Stimulated activated effector memory CD8-positive, alpha-beta T cell treated with anti-CD3 and anti-CD28 coated beads, Interleukin-12 subunit alpha, Interleukin-12 subunit beta, amount 100 ng/mL, for 72 hours (primary cell): ENCODE measurements around the gene CYB561D2.
"Not testable (repeated sequence)": the region's sequence is repeated elsewhere in the genome, so short reads cannot be mapped to it uniquely, and the experiment has no call there.

Source experiments
- ATAC-seq: fragments of 150-1000 bp; cut with Tn5 transposase; 2 replicates; pipeline ENCODE4 v1.10.0; 2021
- DNase-seq, 2 donors: peaks; one replicate each; pipeline ENCODE4 v3.0.0; 2021 to 2022; ENCODE audit warnings: low spot score in 2 of 2
- H3K27ac Mint-ChIP-seq: one replicate; pipeline ENCODE4 v1.8.0; 2022; ENCODE audit warnings: mild to moderate bottlenecking, mixed read lengths
- H3K36me3 Mint-ChIP-seq: one replicate; pipeline ENCODE4 v1.8.0; 2022; ENCODE audit warnings: mild to moderate bottlenecking, mixed read lengths
- H3K4me1 Mint-ChIP-seq: one replicate; pipeline ENCODE4 v1.8.0; 2022; ENCODE audit warnings: mixed read lengths
- H3K4me3 Mint-ChIP-seq: one replicate; pipeline ENCODE4 v1.8.0; 2022; ENCODE audit warnings: mild to moderate bottlenecking, mixed read lengths
- H3K9me3 Mint-ChIP-seq: one replicate; pipeline ENCODE4 v1.8.0; 2022; ENCODE audit warnings: mixed read lengths

The CYB561D2 gene, protein sequence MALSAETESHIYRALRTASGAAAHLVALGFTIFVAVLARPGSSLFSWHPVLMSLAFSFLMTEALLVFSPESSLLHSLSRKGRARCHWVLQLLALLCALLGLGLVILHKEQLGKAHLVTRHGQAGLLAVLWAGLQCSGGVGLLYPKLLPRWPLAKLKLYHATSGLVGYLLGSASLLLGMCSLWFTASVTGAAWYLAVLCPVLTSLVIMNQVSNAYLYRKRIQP

DNA sequence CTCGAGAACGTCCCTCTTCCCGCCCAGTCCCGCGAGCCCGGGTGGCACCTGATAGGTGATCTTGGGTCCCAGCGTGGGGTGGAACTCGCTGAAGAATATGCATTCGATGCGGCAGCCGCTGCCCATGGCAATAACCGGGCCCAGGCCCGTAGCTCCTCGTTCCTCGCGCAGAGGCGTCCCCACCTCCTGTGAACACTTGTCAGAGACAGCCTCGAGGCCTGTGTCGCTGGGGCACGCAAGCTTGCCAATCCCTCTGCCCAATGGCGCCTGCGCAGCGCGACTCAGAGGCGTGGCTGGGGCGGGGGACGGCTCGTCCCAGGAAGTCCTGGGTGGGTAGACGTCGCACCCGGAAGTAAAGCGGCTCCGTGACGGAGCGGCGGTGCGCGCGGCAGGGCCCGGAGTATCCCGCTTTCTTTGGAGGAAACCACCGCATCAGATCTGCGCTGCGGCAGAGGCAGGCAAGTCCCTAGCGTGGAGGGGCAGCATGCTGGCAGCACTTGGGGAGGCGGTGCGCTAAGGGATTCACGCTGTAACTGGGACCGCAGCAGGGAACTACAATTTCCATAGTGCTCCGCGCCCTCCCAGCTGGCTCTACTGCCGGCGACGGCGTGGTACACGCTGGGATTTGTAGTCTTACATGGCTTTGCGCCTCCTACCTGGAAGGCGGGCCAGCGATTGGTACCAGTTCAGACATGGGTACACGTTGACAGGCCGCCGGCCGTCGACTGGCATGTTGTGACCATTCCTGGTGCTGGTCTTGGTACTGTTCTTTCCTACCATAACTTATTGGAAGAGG, at the start of gene CYB561D2, which contains the start of gene NPRL2:
Gene CYB561D2 (plus strand): TSS at position 336 of the 796 bp plus-strand sequence. CDS start 572 bp downstream, outside the sequence.
Gene NPRL2 (minus strand): TSS at position 249 of the 796 bp plus-strand sequence. CDS start 123 bp downstream, at position 126.
- ATAC-seq: peak; percentile 92
- DNase-seq: peak; percentile 95 to 99
- Mint-ChIP-seq H3K9me3 (no peaks in the 10 kb centered on the region), H3K36me3 (peaks cover 87% of the 10 kb centered on the region), H3K4me3 (peak within 1 kb of the TSS; percentile 99), H3K27ac (peak within 1 kb of the TSS; percentile 98), H3K4me1 (peaks cover 72% of the 10 kb centered on the region)

DNA sequence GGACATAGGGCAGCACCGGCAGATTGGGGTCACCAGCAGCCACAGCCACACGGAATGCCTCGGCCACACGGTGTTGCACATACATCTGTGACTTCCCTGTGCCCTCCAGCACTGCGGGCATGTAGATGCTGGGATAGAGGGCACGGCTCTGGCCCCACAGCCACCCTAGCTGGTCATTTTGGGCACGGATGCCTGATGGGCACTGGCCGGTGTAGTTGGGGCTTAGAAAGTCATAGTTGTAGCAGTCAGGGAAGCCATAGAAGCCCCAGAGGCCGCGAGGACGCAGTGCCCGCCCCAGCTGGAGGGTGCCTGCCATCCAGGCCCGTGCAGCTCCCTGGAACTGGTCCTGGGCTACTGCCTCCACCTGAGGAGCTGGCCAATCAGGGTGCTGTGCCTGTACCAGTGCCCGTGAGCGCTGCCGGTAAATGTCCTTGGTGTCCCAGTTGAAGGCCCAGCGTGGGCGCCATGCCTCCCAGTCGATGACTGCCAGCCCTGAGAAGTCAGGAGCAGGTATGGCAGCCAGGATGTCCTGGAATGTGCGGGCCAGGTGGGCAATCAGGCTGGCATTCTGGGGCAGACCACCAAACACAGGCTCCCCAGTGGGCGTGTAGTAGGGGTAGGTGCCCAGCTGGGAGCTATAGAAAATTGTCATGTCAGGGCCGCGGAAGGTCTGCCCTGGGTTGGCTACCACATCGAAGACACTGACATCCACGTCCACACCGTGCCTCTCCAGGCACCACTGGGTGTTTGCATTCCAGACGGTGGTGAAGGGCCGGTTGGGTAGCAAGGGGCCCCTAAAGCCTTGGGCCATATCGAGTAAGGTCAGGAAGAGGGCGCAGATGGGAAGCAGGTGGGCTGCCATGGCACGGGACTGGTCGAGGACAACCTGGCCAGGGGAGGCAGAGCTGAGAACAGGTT, 48.3 kb upstream of the CYB561D2 start:
- Mint-ChIP-seq H3K4me3 (no peak overlapping the region), H3K4me1 (peaks cover 39% of the 10 kb centered on the region), H3K36me3 (peaks cover 7% of the 10 kb centered on the region), H3K9me3 (no peaks in the 10 kb centered on the region), H3K27ac (peak overlapping the region; percentile 34)
- ATAC-seq: no peak
- DNase-seq: no peak

GRCh38 chr3:50303013-50303815, 47.4 kb upstream of the CYB561D2 start, which contains the start of gene HYAL1:
TSS of gene HYAL1 (minus strand) at chr3:50303574. CDS start at chr3:50302956, 618 bp downstream.
- DNase-seq: no peak
- no peaks in the 10 kb centered on the region for H3K9me3 Mint-ChIP-seq
- peaks cover 30% of the 10 kb centered on the region for H3K4me1 Mint-ChIP-seq
- H3K27ac Mint-ChIP-seq: peak within 1 kb of the TSS; percentile 34
- ATAC-seq: no peak
- H3K36me3 Mint-ChIP-seq: peaks cover 7% of the 10 kb centered on the region
- H3K4me3 Mint-ChIP-seq: no peak within 1 kb of the TSS

GRCh38 chr3:50304601-50305000, 46.1 kb upstream of the CYB561D2 start:
- Mint-ChIP-seq H3K4me1 (peaks cover 27% of the 10 kb centered on the region), H3K27ac (no peak overlapping the region), H3K36me3 (no peaks in the 10 kb centered on the region), H3K4me3 (no peak overlapping the region), H3K9me3 (no peaks in the 10 kb centered on the region)
- ATAC-seq (peak; percentile 78), DNase-seq (no peak)

DNA sequence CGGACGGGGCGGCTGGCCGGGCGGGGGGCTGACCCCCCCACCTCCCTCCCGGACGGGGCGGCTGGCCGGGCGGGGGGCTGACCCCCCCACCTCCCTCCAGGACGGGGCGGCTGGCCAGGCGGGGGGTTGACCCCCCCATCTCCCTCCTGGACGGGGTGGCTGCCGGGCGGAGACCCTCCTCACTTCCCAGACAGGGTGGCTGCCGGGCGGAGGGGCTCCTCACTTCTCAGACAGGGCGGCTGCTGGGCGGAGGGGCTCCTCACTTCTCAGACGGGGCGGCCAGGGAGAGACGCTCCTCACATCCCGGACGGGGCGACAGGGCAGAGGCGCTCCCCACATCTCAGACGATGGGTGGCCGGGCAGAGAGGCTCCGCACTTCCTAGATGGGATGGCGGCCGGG, 38.6 kb upstream of the CYB561D2 start:
- not testable (repeated sequence) for DNase-seq, H3K36me3 Mint-ChIP-seq, H3K9me3 Mint-ChIP-seq, H3K27ac Mint-ChIP-seq, H3K4me3 Mint-ChIP-seq, ATAC-seq
- peaks cover 17% of the 10 kb centered on the region for H3K4me1 Mint-ChIP-seq

DNA sequence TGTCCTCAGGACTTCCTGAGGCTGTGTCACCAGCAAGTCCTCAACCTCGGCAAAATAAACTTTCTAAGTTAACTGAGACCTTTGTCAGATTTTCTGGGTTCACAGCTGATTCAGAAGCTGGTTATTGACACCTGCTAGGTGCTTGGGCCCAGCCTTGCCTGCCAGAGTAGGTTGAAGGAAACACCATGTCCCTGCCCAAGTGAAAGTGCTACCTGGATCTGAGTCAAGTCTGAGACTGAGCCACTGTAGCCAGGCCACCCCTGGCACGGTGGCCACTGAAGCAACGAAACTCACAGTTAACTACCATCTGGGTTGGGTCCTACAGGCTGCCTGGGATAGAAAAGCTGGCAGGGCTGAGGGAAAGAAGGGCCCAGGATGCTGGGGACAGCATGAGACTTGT, 36.3 kb upstream of the CYB561D2 start:
- ATAC-seq (no peak), DNase-seq (no peak)
- Mint-ChIP-seq H3K36me3 (peaks cover 10% of the 10 kb centered on the region), H3K4me1 (peaks cover 34% of the 10 kb centered on the region), H3K4me3 (no peak overlapping the region), H3K27ac (no peak overlapping the region), H3K9me3 (no peaks in the 10 kb centered on the region)

GRCh38 chr3:50314816-50315215, 35.8 kb upstream of the CYB561D2 start:
- H3K9me3 Mint-ChIP-seq: no peaks in the 10 kb centered on the region
- ATAC-seq (no peak), DNase-seq (no peak)
- H3K4me1 Mint-ChIP-seq: peaks cover 38% of the 10 kb centered on the region
- no peak overlapping the region for H3K4me3 Mint-ChIP-seq
- peak overlapping the region; percentile 50 for H3K27ac Mint-ChIP-seq
- H3K36me3 Mint-ChIP-seq: peaks cover 10% of the 10 kb centered on the region

DNA sequence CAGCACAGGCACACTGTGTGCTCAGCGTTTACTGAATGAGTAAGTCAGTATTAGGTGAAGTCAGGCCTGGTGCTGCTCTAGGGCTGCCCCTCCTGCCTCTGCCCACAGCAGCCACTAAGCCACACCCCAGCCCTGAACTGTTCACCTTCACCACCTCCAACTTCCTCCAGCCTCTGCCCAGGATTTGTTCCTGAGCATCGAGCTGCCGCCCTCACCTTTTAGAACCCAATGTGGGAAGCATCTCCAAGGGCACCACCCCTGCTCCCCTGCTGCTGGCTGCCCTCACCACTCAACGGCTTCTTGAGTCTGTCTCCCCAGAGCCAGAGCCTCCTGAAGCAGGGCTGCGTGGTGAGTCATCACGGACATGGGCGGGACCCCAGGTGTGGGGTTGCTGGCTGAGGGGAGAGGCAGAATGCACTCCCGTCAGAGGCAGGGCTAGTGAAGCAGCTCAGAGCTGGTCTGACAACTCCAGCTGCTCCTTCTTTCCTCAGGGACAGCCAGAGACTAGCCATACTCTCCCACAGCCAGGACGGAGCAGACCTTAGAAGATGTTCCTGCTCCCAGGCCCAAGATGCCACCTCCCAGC, 33.9 kb upstream of the CYB561D2 start:
- Mint-ChIP-seq H3K36me3 (peaks cover 10% of the 10 kb centered on the region), H3K9me3 (no peaks in the 10 kb centered on the region), H3K27ac (peak overlapping the region; percentile 95), H3K4me1 (peaks cover 47% of the 10 kb centered on the region), H3K4me3 (peak overlapping the region; percentile 59)
- peak; percentile 57 to 84 for DNase-seq
- peak; percentile 86 for ATAC-seq

GRCh38 chr3:50317300-50317699, 33.4 kb upstream of the CYB561D2 start:
- Mint-ChIP-seq H3K27ac (peak overlapping the region; percentile 95), H3K9me3 (no peaks in the 10 kb centered on the region), H3K4me3 (peak overlapping the region; percentile 59), H3K4me1 (peaks cover 47% of the 10 kb centered on the region), H3K36me3 (peaks cover 10% of the 10 kb centered on the region)
- DNase-seq: no peak
- no peak for ATAC-seq

- Mint-ChIP-seq H3K4me1 (peaks cover 54% of the 10 kb centered on the region), H3K27ac (no peak overlapping the region), H3K36me3 (peaks cover 10% of the 10 kb centered on the region), H3K4me3 (no peak overlapping the region), H3K9me3 (no peaks in the 10 kb centered on the region)
- ATAC-seq (no peak), DNase-seq (no peak)
These were observed 32.5 kb upstream of the CYB561D2 start for GRCh38 chr3:50318163-50318562.

- H3K27ac Mint-ChIP-seq: no peak overlapping the region
- H3K36me3 Mint-ChIP-seq: peaks cover 10% of the 10 kb centered on the region
- H3K9me3 Mint-ChIP-seq: no peaks in the 10 kb centered on the region
- no peak for ATAC-seq
- peaks cover 59% of the 10 kb centered on the region for H3K4me1 Mint-ChIP-seq
- no peak overlapping the region for H3K4me3 Mint-ChIP-seq
- no peak for DNase-seq
These were observed 32.0 kb upstream of the CYB561D2 start for GRCh38 chr3:50318615-50319014.

- DNase-seq (no peak), ATAC-seq (no peak)
- no peak overlapping the region for H3K27ac Mint-ChIP-seq
- H3K36me3 Mint-ChIP-seq: peaks cover 10% of the 10 kb centered on the region
- H3K4me1 Mint-ChIP-seq: peaks cover 61% of the 10 kb centered on the region
- H3K4me3 Mint-ChIP-seq: peak overlapping the region; percentile 78
- no peaks in the 10 kb centered on the region for H3K9me3 Mint-ChIP-seq
These were observed 31.3 kb upstream of the CYB561D2 start for GRCh38 chr3:50319181-50319893.

GRCh38 chr3:50319894-50320625, 30.6 kb upstream of the CYB561D2 start:
- Mint-ChIP-seq H3K27ac (peak overlapping the region; percentile 98), H3K4me3 (peak overlapping the region; percentile 78), H3K9me3 (no peaks in the 10 kb centered on the region), H3K36me3 (peaks cover 15% of the 10 kb centered on the region), H3K4me1 (peaks cover 59% of the 10 kb centered on the region)
- ATAC-seq: no peak
- no peak for DNase-seq
